Stimulated activated naive CD4-positive, alpha-beta T cell treated with Interleukin-2 at 50 U/mL for 16 hours (primary cell): ENCODE data around the gene HOXA9.

Source experiments
- DNase-seq: peaks from one replicate; lab custom pipeline; 2025; lab: John Stamatoyannopoulos, UW

HOXA9 gene

DNA sequence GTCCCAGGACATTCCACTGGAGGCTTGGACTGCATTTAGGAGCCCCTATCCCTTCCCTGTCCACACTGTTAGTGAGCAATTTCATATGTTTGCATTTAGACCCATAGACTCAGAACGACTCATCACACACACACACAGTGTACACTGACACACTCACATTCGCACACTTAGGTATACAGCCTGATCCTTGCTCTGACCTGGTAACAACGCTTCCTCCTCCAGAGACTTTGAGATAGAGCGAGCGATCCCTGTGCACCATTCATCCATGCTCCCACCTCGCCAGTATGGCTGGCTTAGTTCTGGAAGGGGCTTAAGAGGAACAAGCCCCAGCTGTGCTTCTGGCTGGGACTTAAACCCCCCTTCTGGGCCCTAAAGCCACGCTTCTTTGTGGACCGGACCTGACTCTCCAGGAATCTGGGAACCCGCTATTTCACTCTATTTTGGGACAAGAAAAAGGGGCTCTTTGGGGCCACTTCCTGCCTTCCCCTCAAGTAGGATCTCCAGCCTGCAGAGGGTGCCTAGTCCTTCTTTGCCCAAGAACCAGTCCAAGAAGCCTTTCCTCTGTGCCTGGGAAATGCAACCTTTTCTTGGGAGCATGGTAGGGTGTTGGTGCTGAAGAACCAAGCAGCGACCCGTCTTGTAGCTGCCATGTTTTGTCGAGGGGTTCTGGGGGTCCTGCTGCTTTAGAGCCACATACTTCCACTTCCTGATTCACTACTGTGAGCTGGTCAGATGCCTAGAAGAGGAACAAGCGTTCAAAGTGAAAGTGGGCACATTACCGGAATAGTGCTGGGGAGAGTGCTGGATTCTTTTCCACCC is 35.6 kb upstream of the HOXA9 start:
- DNase-seq: no peak

- DNase-seq: no peak
Observed at GRCh38 chr7:27199849-27200760, 34.8 kb upstream of the HOXA9 start, which contains the start of gene HOXA13. Gene HOXA13 (minus strand): TSS chr7:27200091. CDS start chr7:27200077, 14 bp downstream.

GRCh38 chr7:27198871-27199801 is 33.8 kb upstream of the HOXA9 start:
- DNase-seq: no peak

- no peak for DNase-seq
Observed at GRCh38 chr7:27198138-27198841, 33.0 kb upstream of the HOXA9 start.

DNA sequence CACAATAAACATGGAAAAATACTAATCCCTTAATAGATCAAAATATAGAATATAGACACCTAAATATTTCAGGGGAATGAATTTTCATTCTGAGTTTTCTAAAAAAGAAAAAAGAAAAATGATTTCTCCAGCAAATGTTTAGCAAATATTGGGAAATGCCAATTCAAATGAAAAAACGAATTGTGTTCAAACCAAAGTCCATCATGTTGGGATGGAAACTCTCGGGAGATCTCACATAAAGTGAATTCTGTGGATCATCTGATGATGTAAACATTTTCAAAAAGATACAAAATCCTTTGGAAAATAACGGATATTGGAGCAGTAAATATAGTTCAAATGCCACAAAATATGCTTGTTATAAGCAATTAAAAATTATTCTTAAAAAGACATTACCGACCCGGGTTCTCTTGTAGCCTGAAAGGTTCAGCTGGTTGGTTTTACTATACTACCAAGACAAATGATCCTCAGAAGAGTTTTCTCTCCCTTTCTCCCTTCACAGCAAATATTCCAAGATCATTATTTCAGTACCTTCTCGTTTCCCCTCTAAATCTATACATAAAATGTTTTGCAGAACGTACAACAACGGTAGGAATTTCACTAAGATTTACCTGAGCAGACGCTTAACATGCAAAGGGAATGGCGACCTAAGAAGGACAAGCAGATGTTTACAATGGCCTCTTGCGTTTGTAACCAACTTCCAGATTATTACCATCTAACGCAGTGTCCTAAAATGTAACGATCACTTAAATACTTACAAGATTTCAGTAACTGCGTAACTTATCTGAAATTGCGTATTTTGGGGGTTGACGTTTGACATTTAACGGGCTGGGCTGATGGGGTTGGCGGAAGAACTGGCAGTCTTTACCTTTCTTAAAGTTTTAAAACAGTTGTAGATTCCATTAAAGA is 32.1 kb upstream of the HOXA9 start:
- no peak for DNase-seq

DNA sequence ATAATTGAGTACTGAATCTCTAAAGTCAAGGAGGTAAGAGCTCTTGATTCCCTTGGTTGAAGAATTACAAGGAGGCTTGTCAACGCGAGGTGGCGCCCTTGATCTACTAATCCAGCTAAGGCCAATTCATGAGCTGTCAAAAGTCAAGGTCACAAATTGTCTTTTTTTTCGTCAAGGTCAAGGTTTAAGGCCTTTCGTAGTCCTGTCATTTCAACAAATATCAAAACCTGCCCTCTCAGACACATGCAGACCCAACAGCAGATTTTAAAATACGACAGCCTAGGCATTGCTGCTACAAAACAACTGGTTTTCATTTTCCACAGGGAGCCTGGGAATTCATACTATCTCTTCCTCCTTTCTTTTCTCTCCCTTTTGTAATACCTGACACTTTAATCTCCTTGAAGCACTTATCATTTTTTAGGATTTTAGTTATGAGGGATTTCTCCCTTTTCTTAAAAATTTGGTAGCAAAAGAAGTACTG is 31.0 kb upstream of the HOXA9 start:
- DNase-seq: peak; percentile 78

- no peak for DNase-seq
Observed at GRCh38 chr7:27194686-27195379, 29.5 kb upstream of the HOXA9 start.

- DNase-seq: no peak
Observed at GRCh38 chr7:27194002-27194352, 28.6 kb upstream of the HOXA9 start.

GRCh38 chr7:27193335-27194001 is 28.1 kb upstream of the HOXA9 start:
- DNase-seq: no peak

- no peak for DNase-seq
Observed at GRCh38 chr7:27192546-27193334, 27.4 kb upstream of the HOXA9 start.

GRCh38 chr7:27191833-27192545 is 26.7 kb upstream of the HOXA9 start:
- DNase-seq: no peak

- no peak for DNase-seq
Observed at GRCh38 chr7:27191161-27191731, 25.9 kb upstream of the HOXA9 start.

DNA sequence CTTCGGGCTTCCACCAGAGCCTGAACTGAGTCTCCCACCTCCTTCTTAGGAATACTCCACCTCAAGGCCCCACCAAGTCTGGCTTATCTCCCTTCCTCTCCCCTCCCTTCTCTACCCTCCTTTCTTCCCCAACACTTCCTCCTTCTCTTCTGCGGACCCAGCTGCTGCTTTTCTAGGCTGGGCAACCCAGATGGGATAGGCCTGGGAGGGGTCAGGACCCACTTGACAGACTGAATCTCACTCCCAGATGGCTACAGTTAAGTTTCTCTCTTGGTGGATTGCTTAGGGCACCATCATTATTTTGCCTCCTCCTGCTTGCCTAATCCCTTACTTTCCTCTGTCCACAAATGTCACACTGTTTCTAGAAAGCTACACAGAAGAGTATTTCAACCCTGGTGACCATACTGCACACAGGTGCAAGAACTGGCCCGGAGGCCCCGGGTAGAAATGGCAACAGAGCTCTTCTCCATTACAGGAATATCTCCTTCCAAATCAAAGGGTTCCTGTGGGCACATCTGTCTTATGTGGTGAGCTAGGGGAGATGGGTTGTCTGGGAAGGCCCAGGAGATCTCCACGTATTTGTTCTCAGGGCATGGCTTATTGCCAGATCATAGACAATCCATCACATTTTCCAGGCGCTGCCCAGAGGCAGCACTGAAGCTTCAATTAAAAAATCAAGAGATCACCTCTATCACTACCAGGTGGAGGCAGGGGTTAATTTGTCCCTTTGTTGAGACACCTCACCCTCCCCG is 24.8 kb upstream of the HOXA9 start:
- no peak for DNase-seq

GRCh38 chr7:27189295-27189996 is 24.1 kb upstream of the HOXA9 start:
- no peak for DNase-seq
